Bronchus fibroblast of lung (primary cell): ENCODE data around the gene EIF5A2. TPM values are rescaled to one million over a fixed set of nuclear protein-coding genes. Genes with fewer than 3 reads are reported as not detected.

ENCODE experiments used
- total RNA-seq: library from RNA; depleted of rRNA; stranded (reverse); fragments of >200 nt; gene quantifications from 2 replicates; pipeline ENCODE4 v1.2.3, GENCODE V29; 2015

Gene EIF5A2
- 6.7 and 10.1 TPM in 2 replicates for total RNA-seq

GRCh38 chr3:170908235-170909116, at the start of gene EIF5A2:
Gene EIF5A2, minus strand, starts transcription at chr3:170908637. Its CDS starts 831 bp downstream, at chr3:170907806.

GRCh38 chr3:170869645-170870593, 38.5 kb downstream of the EIF5A2 start, which contains the start of gene RPL22L1:
Gene RPL22L1, minus strand, starts transcription at chr3:170870195. Its CDS starts 28 bp downstream, at chr3:170870167.

Other genes starting within 250 kb of the EIF5A2 start
- gene RPL22L1, start 38.4 kb downstream of the EIF5A2 start, total RNA-seq: 297 and 430 TPM in 2 replicates
- not detected in 2 replicates for gene SLC2A2, start 118.1 kb upstream of the EIF5A2 start, total RNA-seq